Fibroblast of lung (primary cell): ENCODE results near the gene SORCS2.

Source experiments
- EZH2 ChIP-seq: IDR thresholded peaks from 2 replicates; pipeline ENCODE4 v1.5.1; 2012; ENCODE audit warnings: low read length, control low read depth, mild to moderate bottlenecking; ENCODE audit errors: missing control alignments
- TF ChIP-seq, protein P1 (sequence below), 2 donors: IDR thresholded peaks in 1 of 2; conservative IDR thresholded peaks in 1 of 2; 1 replicate in 1 of 2; 2 replicates in 1 of 2; pipeline ENCODE4 v1.5.1; 2011 to 2012; ENCODE audit warnings: low read length in 2 of 2, control low read depth in 1 of 2, inconsistent platforms in 1 of 2, low read depth in 1 of 2, mild to moderate bottlenecking in 1 of 2

DNA sequence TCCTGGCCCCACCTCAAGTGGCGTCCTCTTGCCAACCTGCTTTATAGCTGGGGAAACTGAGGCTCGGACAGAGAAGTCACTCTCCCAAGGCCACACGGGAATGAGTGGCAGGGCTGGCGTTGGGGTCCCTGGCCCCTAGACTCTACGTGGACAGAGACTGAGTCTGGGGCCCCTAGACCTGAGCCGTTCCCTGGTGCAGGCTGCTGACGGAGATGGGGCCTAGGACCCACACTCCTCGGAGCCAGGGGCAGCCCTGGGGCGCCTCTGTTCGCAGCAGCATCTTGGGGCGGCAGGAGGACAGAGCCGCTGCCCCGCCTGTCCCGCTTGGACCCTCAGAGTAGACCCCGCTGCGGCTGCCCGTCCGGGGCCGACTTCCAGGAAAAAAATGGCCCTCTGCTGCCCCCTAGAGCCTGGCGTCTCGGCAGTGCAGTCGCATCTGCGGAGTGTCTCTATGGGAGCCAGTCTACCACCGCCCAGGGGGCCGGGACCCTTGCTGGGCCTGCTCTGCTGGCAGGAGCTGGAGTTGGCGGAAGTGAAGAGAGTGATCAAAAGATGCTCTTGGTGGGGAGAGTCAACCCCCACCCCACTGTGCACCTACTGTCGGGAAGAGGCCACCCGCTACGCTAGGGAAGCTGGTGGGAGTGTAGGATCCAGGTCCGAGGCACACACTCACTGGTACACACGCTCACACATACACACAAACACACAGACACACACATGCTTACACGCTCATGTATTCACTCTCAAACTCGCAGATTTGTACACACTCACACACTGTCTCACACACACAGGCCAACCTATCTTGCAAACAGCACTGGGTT lies 527.2 kb downstream of the SORCS2 start:
- no peak for TF ChIP-seq EZH2
- TF ChIP-seq, protein P1, sequence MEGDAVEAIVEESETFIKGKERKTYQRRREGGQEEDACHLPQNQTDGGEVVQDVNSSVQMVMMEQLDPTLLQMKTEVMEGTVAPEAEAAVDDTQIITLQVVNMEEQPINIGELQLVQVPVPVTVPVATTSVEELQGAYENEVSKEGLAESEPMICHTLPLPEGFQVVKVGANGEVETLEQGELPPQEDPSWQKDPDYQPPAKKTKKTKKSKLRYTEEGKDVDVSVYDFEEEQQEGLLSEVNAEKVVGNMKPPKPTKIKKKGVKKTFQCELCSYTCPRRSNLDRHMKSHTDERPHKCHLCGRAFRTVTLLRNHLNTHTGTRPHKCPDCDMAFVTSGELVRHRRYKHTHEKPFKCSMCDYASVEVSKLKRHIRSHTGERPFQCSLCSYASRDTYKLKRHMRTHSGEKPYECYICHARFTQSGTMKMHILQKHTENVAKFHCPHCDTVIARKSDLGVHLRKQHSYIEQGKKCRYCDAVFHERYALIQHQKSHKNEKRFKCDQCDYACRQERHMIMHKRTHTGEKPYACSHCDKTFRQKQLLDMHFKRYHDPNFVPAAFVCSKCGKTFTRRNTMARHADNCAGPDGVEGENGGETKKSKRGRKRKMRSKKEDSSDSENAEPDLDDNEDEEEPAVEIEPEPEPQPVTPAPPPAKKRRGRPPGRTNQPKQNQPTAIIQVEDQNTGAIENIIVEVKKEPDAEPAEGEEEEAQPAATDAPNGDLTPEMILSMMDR (conservative IDR thresholded peaks at IDR 0.05 in 1 of 2, IDR thresholded peaks at IDR 0.05 in 1 of 2; ENCODE audit: low read depth in 1 of 2, low read length in 2 of 2) = peak; percentile 65 to 80
